NCI-H524 treated with DMSO at 0.1 percent for 48 hours (cell line): Measurements from ENCODE around the gene RPH3AL.
"Not testable (repeated sequence)": the region's sequence is repeated elsewhere in the genome, so short reads cannot be mapped to it uniquely, and the experiment has no call there.

Experiments
- DNase-seq: peaks from one replicate; lab custom pipeline; 2025; lab: John Stamatoyannopoulos, UW

RPH3AL gene

GRCh38 chr17:237406-237955 is 115.1 kb downstream of the RPH3AL start:
- no peak for DNase-seq

- DNase-seq = no peak
These were observed 115.8 kb downstream of the RPH3AL start for GRCh38 chr17:236641-237405.

GRCh38 chr17:235831-236640 is 116.6 kb downstream of the RPH3AL start:
- no peak for DNase-seq

GRCh38 chr17:234994-235830 is 117.4 kb downstream of the RPH3AL start:
- DNase-seq = not testable (repeated sequence)

- DNase-seq = not testable (repeated sequence)
These were observed 118.2 kb downstream of the RPH3AL start for GRCh38 chr17:234163-234993.

- no peak for DNase-seq
These were observed 119.1 kb downstream of the RPH3AL start for GRCh38 chr17:233473-233941.

- DNase-seq = no peak
These were observed 120.4 kb downstream of the RPH3AL start for GRCh38 chr17:231966-232807.

- DNase-seq = no peak
These were observed 121.2 kb downstream of the RPH3AL start for GRCh38 chr17:231191-231965.

GRCh38 chr17:230395-230770 is 122.2 kb downstream of the RPH3AL start:
- no peak for DNase-seq

GRCh38 chr17:229709-230394 is 122.8 kb downstream of the RPH3AL start:
- no peak for DNase-seq

- DNase-seq = no peak
These were observed 123.5 kb downstream of the RPH3AL start for GRCh38 chr17:228951-229708.

GRCh38 chr17:227946-228615 is 124.5 kb downstream of the RPH3AL start:
- DNase-seq = no peak

- DNase-seq = no peak
These were observed 125.3 kb downstream of the RPH3AL start for GRCh38 chr17:227078-227945.

- no peak for DNase-seq
These were observed 126.2 kb downstream of the RPH3AL start for GRCh38 chr17:226108-227077.

- no peak for DNase-seq
These were observed 127.1 kb downstream of the RPH3AL start for GRCh38 chr17:225551-225950.
